Activated CD8-positive, alpha-beta T cell treated with anti-CD3 and anti-CD28 coated beads for 36 hours (primary cell): Measurements from ENCODE around the gene TRABD2B. TPM values are rescaled to one million over a fixed set of nuclear protein-coding genes. Genes with fewer than 3 reads are reported as not detected.

ENCODE experiments used
- ATAC-seq: fragments of 200-7000 bp; cut with Tn5 transposase; one replicate; pipeline ENCODE4 v1.10.0; 2021; ENCODE audit warnings: mild to moderate bottlenecking, moderate library complexity
- CTCF ChIA-PET: fragments of 350-600 bp; sonication (Branson Sonifier 250); formaldehyde crosslinking; loops from one replicate; lab custom pipeline; 2021; ENCODE audit warnings: antibody characterized with exemption; lab: Charles Lee
- POLR2A ChIA-PET: fragments of 350-600 bp; sonication (Branson Sonifier 250); formaldehyde crosslinking; loops from one replicate; lab custom pipeline; 2021; ENCODE audit warnings: antibody characterized with exemption; lab: Charles Lee
- DNase-seq: peaks from one replicate; pipeline ENCODE4 v3.0.0-alpha.2; 2020
- H3K27ac Mint-ChIP-seq: one replicate; pipeline ENCODE4 v1.8.0; 2021; ENCODE audit warnings: mild to moderate bottlenecking, mixed read lengths
- H3K27me3 Mint-ChIP-seq: one replicate; pipeline ENCODE4 v1.8.0; 2021; ENCODE audit warnings: mixed read lengths
- H3K36me3 Mint-ChIP-seq: one replicate; pipeline ENCODE4 v1.8.0; 2021; ENCODE audit warnings: low read depth, mixed read lengths
- H3K4me1 Mint-ChIP-seq: one replicate; pipeline ENCODE4 v1.8.0; 2021; ENCODE audit warnings: low read depth, mixed read lengths
- H3K4me3 Mint-ChIP-seq: one replicate; pipeline ENCODE4 v1.8.0; 2021; ENCODE audit warnings: mild to moderate bottlenecking, moderate library complexity, mixed read lengths
- H3K9me3 Mint-ChIP-seq: one replicate; pipeline ENCODE4 v1.8.0; 2021; ENCODE audit warnings: mixed read lengths
- CTCF ChIP-seq: fragments of 200-600 bp; IDR thresholded peaks from one replicate; pipeline ENCODE4 v1.8.0; 2022; ENCODE audit warnings: antibody characterized with exemption, mild to moderate bottlenecking
- intact Hi-C: fragments of 100-400 bp; cut with micrococcal nuclease; formaldehyde crosslinking; loops from one replicate; pipeline ENCODE4 v1.10.0; 2022
- total RNA-seq, 2 experiments: library from RNA; stranded (reverse); gene quantifications; one replicate each; pipeline ENCODE4 v1.2.3, GENCODE V29; 2021

The TRABD2B gene
- total RNA-seq, 2 experiments from 2014 or later, result not detected

GRCh38 chr1:48039088-48040054 is 42.2 kb upstream of the TRABD2B start:
- H3K9me3 Mint-ChIP-seq, result no peaks in the 10 kb centered on the region
- no peak for DNase-seq
- intact Hi-C loops, result no loop called here
- no peaks in the 10 kb centered on the region for H3K4me1 Mint-ChIP-seq
- POLR2A ChIA-PET, result no interaction called here
- no peaks in the 10 kb centered on the region for H3K36me3 Mint-ChIP-seq
- H3K27ac Mint-ChIP-seq, result no peak overlapping the region
- H3K27me3 Mint-ChIP-seq, result peaks cover 3% of the 10 kb centered on the region
- CTCF ChIA-PET, result no interaction called here
- no peak overlapping the region for H3K4me3 Mint-ChIP-seq
- ATAC-seq, result no peak
- no peak for TF ChIP-seq CTCF

- ChIA-PET CTCF (interaction anchor here (2.3 kb wide), 1 partner anchor 23 kb away, joined by 5 read pairs; no protein-coding TSS in a partner anchor), POLR2A (no interaction called here)
- peaks cover 3% of the 10 kb centered on the region for H3K27me3 Mint-ChIP-seq
- H3K27ac Mint-ChIP-seq, result no peak overlapping the region
- H3K4me3 Mint-ChIP-seq, result no peak overlapping the region
- no peaks in the 10 kb centered on the region for H3K9me3 Mint-ChIP-seq
- no peaks in the 10 kb centered on the region for H3K36me3 Mint-ChIP-seq
- no peak for DNase-seq
- ATAC-seq, result no peak
- intact Hi-C loops, result no loop called here
- no peak for TF ChIP-seq CTCF
- no peaks in the 10 kb centered on the region for H3K4me1 Mint-ChIP-seq
Measured at GRCh38 chr1:48038270-48038767, 41.1 kb upstream of the TRABD2B start.

GRCh38 chr1:48036710-48037355 is 39.6 kb upstream of the TRABD2B start:
- no peak for DNase-seq
- intact Hi-C loops, result no loop called here
- CTCF ChIA-PET, result interaction anchor here (0.8 to 2.3 kb wide), 2 partner anchors 25 to 40 kb away, joined by 3 to 5 read pairs; partner anchors contain the start of gene TRABD2B
- Mint-ChIP-seq H3K4me3 (no peak overlapping the region), H3K4me1 (no peaks in the 10 kb centered on the region), H3K9me3 (no peaks in the 10 kb centered on the region), H3K27me3 (peaks cover 3% of the 10 kb centered on the region), H3K36me3 (no peaks in the 10 kb centered on the region), H3K27ac (no peak overlapping the region)
- POLR2A ChIA-PET, result no interaction called here
- TF ChIP-seq CTCF, result no peak
- no peak for ATAC-seq

- Mint-ChIP-seq H3K9me3 (no peaks in the 10 kb centered on the region), H3K27me3 (peaks cover 5% of the 10 kb centered on the region), H3K4me1 (no peaks in the 10 kb centered on the region), H3K27ac (no peak overlapping the region), H3K36me3 (no peaks in the 10 kb centered on the region), H3K4me3 (no peak overlapping the region)
- no peak for DNase-seq
- no peak for ATAC-seq
- intact Hi-C loops, result no loop called here
- TF ChIP-seq CTCF, result no peak
- ChIA-PET POLR2A (no interaction called here), CTCF (interaction anchor here (2.3 kb wide), 1 partner anchor 26 kb away, joined by 5 read pairs; no protein-coding TSS in a partner anchor)
Measured at GRCh38 chr1:48035371-48036141, 38.4 kb upstream of the TRABD2B start.
